IMR-90 (cell line): ENCODE results near the gene KCNH2. TPM values are rescaled to one million over a fixed set of nuclear protein-coding genes. Genes with fewer than 3 reads are reported as not detected.

Experiments
- ATAC-seq: fragments of 200-7000 bp; cut with Tn5 transposase; 2 replicates; pipeline ENCODE4 v1.9.1; 2020; ENCODE audit warnings: low read depth, mild to moderate bottlenecking, moderate library complexity
- BruUV-seq: library from RNA; stranded (reverse); fragments of 400-500 nt; replicated peaks from 2 replicates; lab custom pipeline; 2021; lab: Mats Ljungman, UMichigan
- CTCF ChIA-PET: fragments of 300-600 bp; formaldehyde crosslinking; extraction: SDS; loops from one replicate; lab custom pipeline; 2021; ENCODE audit warnings: antibody characterized with exemption; lab: Yijun Ruan, JAX
- POLR2A ChIA-PET: fragments of 300-600 bp; sonication (Branson Sonifier 250); formaldehyde crosslinking; loops from one replicate; lab custom pipeline; 2022; ENCODE audit warnings: antibody characterized with exemption; ENCODE audit not compliant: unreplicated experiment; lab: Charles Lee
- DNase-seq: peaks from one replicate; pipeline ENCODE4 v3.0.0; 2013
- H2AFZ ChIP-seq: replicated peaks from 2 replicates; pipeline ENCODE3; 2013; ENCODE audit warnings: low read length, mild to moderate bottlenecking; ENCODE audit not compliant: poor library complexity
- H2AK5ac ChIP-seq: 2 replicates; pipeline ENCODE4 v1.6.1; 2013; ENCODE audit warnings: low read depth, low read length, inconsistent platforms
- H2AK9ac ChIP-seq: replicated peaks from 2 replicates; pipeline ENCODE3; 2013; ENCODE audit warnings: mild to moderate bottlenecking, low read depth, low read length, moderate library complexity; ENCODE audit not compliant: poor library complexity
- H2BK120ac ChIP-seq: 2 replicates; pipeline ENCODE4 v1.6.1; 2013; ENCODE audit warnings: low read depth, low read length, inconsistent platforms
- H2BK15ac ChIP-seq: 3 replicates; pipeline ENCODE4 v1.6.1; 2013; ENCODE audit warnings: low read depth, low read length, inconsistent platforms
- H2BK20ac ChIP-seq: 2 replicates; pipeline ENCODE4 v1.6.1; 2013; ENCODE audit warnings: low read depth, mild to moderate bottlenecking, inconsistent platforms, low read length, moderate library complexity
- H2BK5ac ChIP-seq: 2 replicates; pipeline ENCODE4 v1.6.1; 2013; ENCODE audit warnings: mild to moderate bottlenecking, low read depth, low read length, inconsistent platforms; ENCODE audit not compliant: poor library complexity, severe bottlenecking
- H3K14ac ChIP-seq: replicated peaks from 2 replicates; pipeline ENCODE4 v1.6.1; 2013; ENCODE audit warnings: low read depth, low read length, inconsistent platforms
- H3K18ac ChIP-seq: 2 replicates; pipeline ENCODE4 v1.6.1; 2013; ENCODE audit warnings: low read depth, low read length, control low read depth
- H3K23ac ChIP-seq: 2 replicates; pipeline ENCODE4 v1.6.1; 2013; ENCODE audit warnings: low read depth, low read length, inconsistent platforms
- H3K27ac ChIP-seq: 2 replicates; pipeline ENCODE4 v1.5.1; 2013; ENCODE audit warnings: mild to moderate bottlenecking, control low read depth, low read length; ENCODE audit not compliant: insufficient read depth
- H3K27me3 ChIP-seq: 2 replicates; pipeline ENCODE4 v1.6.1; 2013; ENCODE audit warnings: low read length; ENCODE audit not compliant: control insufficient read depth, insufficient read depth
- H3K36me3 ChIP-seq: 2 replicates; pipeline ENCODE4 v1.6.1; 2013; ENCODE audit warnings: low read length, mixed read lengths; ENCODE audit not compliant: control insufficient read depth, insufficient read depth
- H3K4ac ChIP-seq: 2 replicates; pipeline ENCODE4 v1.6.1; 2013; ENCODE audit warnings: low read depth, low read length, inconsistent platforms
- H3K4me1 ChIP-seq: 2 replicates; pipeline ENCODE4 v1.6.1; 2013; ENCODE audit warnings: low read length, mixed read lengths; ENCODE audit not compliant: control insufficient read depth, insufficient read depth
- H3K4me2 ChIP-seq: 2 replicates; pipeline ENCODE4 v1.6.1; 2013; ENCODE audit warnings: low read depth, mild to moderate bottlenecking, control low read depth, low read length, moderate library complexity
- H3K4me3 ChIP-seq: 2 replicates; pipeline ENCODE4 v1.5.1; 2013; ENCODE audit warnings: low read depth, mild to moderate bottlenecking, control low read depth, low read length, moderate library complexity; ENCODE audit not compliant: insufficient read depth
- H3K56ac ChIP-seq: 2 replicates; pipeline ENCODE4 v1.6.1; 2013; ENCODE audit warnings: low read length, inconsistent platforms; ENCODE audit not compliant: insufficient read depth; ENCODE audit errors: extremely low read depth
- H3K79me1 ChIP-seq, 2 experiments: 2 replicates each; pipeline ENCODE4 v1.6.1; 2013; ENCODE audit warnings: low read length in 2 of 2, inconsistent platforms in 1 of 2, low read depth in 1 of 2
- H3K9ac ChIP-seq: 2 replicates; pipeline ENCODE4 v1.6.1; 2013; ENCODE audit warnings: low read depth, low read length, control low read depth
- H3K9me1 ChIP-seq: 2 replicates; pipeline ENCODE4 v1.6.1; 2013; ENCODE audit warnings: low read length, inconsistent platforms; ENCODE audit not compliant: insufficient read depth
- H3K9me3 ChIP-seq: 2 replicates; pipeline ENCODE4 v1.6.1; 2013; ENCODE audit warnings: low read length; ENCODE audit not compliant: control insufficient read depth, insufficient read depth
- H4K20me1 ChIP-seq: 2 replicates; pipeline ENCODE4 v1.6.1; 2013; ENCODE audit warnings: low read length, inconsistent platforms; ENCODE audit not compliant: insufficient read depth
- H4K5ac ChIP-seq: 2 replicates; pipeline ENCODE4 v1.6.1; 2013; ENCODE audit warnings: mild to moderate bottlenecking, low read depth, low read length, control low read depth
- H4K8ac ChIP-seq, 2 experiments: 2 replicates each; pipeline ENCODE4 v1.6.1; 2013; ENCODE audit warnings: low read depth in 2 of 2, low read length in 2 of 2, control low read depth in 1 of 2, inconsistent platforms in 1 of 2
- H4K91ac ChIP-seq: 2 replicates; pipeline ENCODE4 v1.6.1; 2013; ENCODE audit warnings: low read depth, low read length, inconsistent platforms; ENCODE audit not compliant: insufficient read depth
- BHLHE40 ChIP-seq: fragments of 150-350 bp; IDR thresholded peaks from 2 replicates; pipeline ENCODE4 v1.6.1; 2016; ENCODE audit warnings: mild to moderate bottlenecking, low read depth, low read length
- CTCF ChIP-seq: conservative IDR thresholded peaks from 2 replicates; pipeline ENCODE4 v1.5.1; 2012; ENCODE audit warnings: mild to moderate bottlenecking, low read depth, low read length, improper control_type of control experiment
- ELK1 ChIP-seq: fragments of 150-350 bp; IDR thresholded peaks from 2 replicates; pipeline ENCODE4 v1.6.1; 2016; ENCODE audit warnings: low read depth, mild to moderate bottlenecking, low read length, moderate library complexity, borderline replicate concordance
- RAD21 ChIP-seq: IDR thresholded peaks from 2 replicates; pipeline ENCODE4 v1.6.1; 2012; ENCODE audit warnings: low read length, improper control_type of control experiment
- WGBS, 2 experiments: methylation state at CpG; one replicate each; pipeline versions ENCODE4 v1.1.5 to v1.1.7; 2013; ENCODE audit warnings: missing lambda C conversion rate in 2 of 2; ENCODE audit not compliant: insufficient read length in 1 of 2; ENCODE audit errors: extremely low coverage in 2 of 2; 5-methylcytosine and 5-hydroxymethylcytosine counted together
- dilution Hi-C: fragments of 300-500 bp; cut with HindIII; formaldehyde crosslinking; loops from one replicate; pipeline ENCODE4 v1.14.3; 2018; ENCODE audit warnings: low sequenced_read_pairs; ENCODE audit not compliant: unreplicated experiment
- in situ Hi-C: fragments of 300-500 bp; cut with MboI; formaldehyde crosslinking; loops from 3 replicates; pipeline ENCODE4 v1.14.3; 2019; ENCODE audit warnings: low sequenced_read_pairs, inconsistent platforms, mixed read lengths
- intact Hi-C: fragments of 100-400 bp; cut with micrococcal nuclease; formaldehyde crosslinking; loops from 2 replicates; pipeline ENCODE4 v1.10.0; 2022
- polyA plus RNA-seq, 3 experiments: library from polyadenylated mRNA; depleted of rRNA; stranded (reverse); fragments of >200 nt; gene quantifications; 2 replicates each; pipeline ENCODE4 v1.2.3, GENCODE V29; 2012; ENCODE audit warnings: low replicate concordance in 1 of 3
- total RNA-seq: library from RNA; depleted of rRNA; stranded (reverse); fragments of >200 nt; gene quantifications from 2 replicates; pipeline ENCODE4 v1.2.3, GENCODE V29; 2012

Gene KCNH2
- total and polyA plus RNA-seq, 2 of the 4 experiments (the other 2 are of a cell fraction) = 0.90 to 2.1 TPM

GRCh38 chr7:150955519-150956394, 22.4 kb downstream of the KCNH2 start:
- no peaks in the 10 kb centered on the region; the same call in 1 of the 2 replicates for H4K20me1 ChIP-seq
- dilution Hi-C loops = no loop called here
- ChIA-PET CTCF (no interaction called here), POLR2A (interaction anchor here (0.6 kb wide), 2 partner anchors 177 to 202 kb away, joined by 4 read pairs; no protein-coding TSS in a partner anchor)
- peak; percentile 76 for ATAC-seq
- no peaks in the 10 kb centered on the region for H3K9me1 ChIP-seq
- H3K4me3 ChIP-seq = no peak overlapping the region; the same call in 1 of the 2 replicates
- no peak overlapping the region for H3K14ac ChIP-seq
- in situ Hi-C loops = no loop called here
- H2BK15ac ChIP-seq = no peak overlapping the region
- TF ChIP-seq ELK1 = no peak
- TF ChIP-seq BHLHE40 = peak; percentile 24; the same call in 1 of the 2 replicates
- TF ChIP-seq CTCF = 0 out of 2 replicates have a peak, but pooled peaks have one; percentile 0
- TF ChIP-seq RAD21 = no peak
- intact Hi-C loops = no loop called here
- no peak overlapping the region for H4K8ac ChIP-seq
- no peak overlapping the region for H2BK120ac ChIP-seq
- no peak overlapping the region for H3K23ac ChIP-seq
- H3K4me1 ChIP-seq = peaks cover 8% of the 10 kb centered on the region; the same call in 1 of the 2 replicates
- H2AFZ ChIP-seq = peak overlapping the region; percentile 61
- H4K5ac ChIP-seq = no peak overlapping the region; the same call in 1 of the 2 replicates
- DNase-seq = peak; percentile 15
- H3K79me1 ChIP-seq = no peaks in the 10 kb centered on the region
- H2AK9ac ChIP-seq = no peak overlapping the region
- no peak overlapping the region for H2BK5ac ChIP-seq
- peak overlapping the region; percentile 2; the same call in 1 of the 2 replicates for H3K9ac ChIP-seq
- no peaks in the 10 kb centered on the region for H3K27me3 ChIP-seq
- no peak overlapping the region for H2BK20ac ChIP-seq
- H3K4ac ChIP-seq = peak overlapping the region; percentile 22; the same call in 1 of the 2 replicates
- no peak overlapping the region for H4K91ac ChIP-seq
- H2AK5ac ChIP-seq = no peak overlapping the region
- H3K18ac ChIP-seq = no peak overlapping the region; the same call in 1 of the 2 replicates
- WGBS, 2 experiments = 15% methylated on average over 9 of the region's 38 CpGs; no CpG with 5 or more reads in 1 of the 2 experiments
- H3K9me3 ChIP-seq = no peaks in the 10 kb centered on the region
- no peak overlapping the region for H3K27ac ChIP-seq
- no peak overlapping the region for H3K56ac ChIP-seq
- peak overlapping the region; percentile 55; the same call in 1 of the 2 replicates for H3K4me2 ChIP-seq
- no TSS peak for BruUV-seq
- peaks cover 9% of the 10 kb centered on the region; the same call in 1 of the 2 replicates for H3K36me3 ChIP-seq
